GM12891 (cell line): Measurements from ENCODE around the gene CD151.

ENCODE experiments used
- POLR2A ChIP-seq: IDR thresholded peaks from 2 replicates; pipeline ENCODE4 v1.6.1; 2011; ENCODE audit warnings: low read depth, low read length, control low read depth
- POLR2AphosphoS5 ChIP-seq: IDR thresholded peaks from 2 replicates; pipeline ENCODE4 v1.6.1; 2011; ENCODE audit warnings: low read depth, low read length, control low read depth
- TAF1 ChIP-seq: IDR thresholded peaks from 2 replicates; pipeline ENCODE4 v1.6.1; 2011; ENCODE audit warnings: low read depth, low read length, control low read depth

DNA sequence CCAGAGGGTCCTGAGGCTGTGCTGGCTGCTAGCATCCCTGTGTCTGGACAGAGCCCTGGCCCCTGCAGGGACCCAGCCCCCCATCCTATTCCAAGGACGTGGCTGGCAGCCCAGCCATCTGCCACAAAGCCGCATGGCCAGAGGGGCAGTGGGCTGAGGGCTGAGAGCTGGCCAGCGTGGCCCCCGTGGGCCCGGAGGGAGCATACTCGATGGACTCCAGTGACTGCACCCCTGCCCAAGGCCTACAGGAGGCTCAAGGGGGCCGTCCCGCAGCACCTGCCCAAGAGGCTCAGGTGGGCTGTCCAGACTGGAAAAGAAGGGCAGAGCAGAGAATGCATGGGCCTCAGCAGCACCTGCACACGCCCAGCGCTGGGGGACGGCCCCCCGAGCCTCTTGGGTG lies 23.0 kb downstream of the CD151 start:
- TF ChIP-seq POLR2A = no peak
- TF ChIP-seq POLR2AphosphoS5 = no peak
- no peak for TF ChIP-seq TAF1
